ENCODE measurements around the gene SCLT1. TPM values are rescaled to one million over a fixed set of nuclear protein-coding genes. Genes with fewer than 3 reads are reported as not detected.

Gene SCLT1
- total RNA-seq, 1 experiment from 2014 or later = 13.3 TPM

GRCh38 chr4:128946916-128947315 lies 146.4 kb downstream of the SCLT1 start:
- TF ChIP-seq REST (IDR thresholded peaks at IDR 0.05; ENCODE audit: low read depth) = no peak
- TF ChIP-seq ATF3 (IDR thresholded peaks at IDR 0.05) = no peak
- TF ChIP-seq CBX3 (IDR thresholded peaks at IDR 0.05; ENCODE audit: low read depth) = no peak
- TF ChIP-seq ZNF274 (IDR thresholded peaks at IDR 0.05; ENCODE audit: low read depth, low read length) = no peak
- no peak for TF ChIP-seq TCF7L2 (IDR thresholded peaks at IDR 0.05; ENCODE audit: borderline replicate concordance, extremely low read depth, insufficient read depth, insufficient read length)
- no peak for TF ChIP-seq EZH2phosphoT487 (IDR thresholded peaks at IDR 0.05; ENCODE audit: borderline replicate concordance)
- no peak for TF ChIP-seq EZH2 (IDR thresholded peaks at IDR 0.05)
- no peak for TF ChIP-seq EGR1 (IDR thresholded peaks at IDR 0.05; ENCODE audit: low read depth)
- TF ChIP-seq FOSL1 (IDR thresholded peaks at IDR 0.05; ENCODE audit: low read depth) = no peak
- no peak for TF ChIP-seq YY1 (IDR thresholded peaks at IDR 0.05; ENCODE audit: extremely low read depth, insufficient replicate concordance, low read depth, low read length)
- no peak for TF ChIP-seq CEBPB (IDR thresholded peaks at IDR 0.05; ENCODE audit: low read depth)
- DNase-seq (ENCODE audit: low read depth, low spot score) (no peak), ATAC-seq (no peak)
- intact Hi-C loops (cut with micrococcal nuclease) = no loop called here
- Histone ChIP-seq H3K4me1 (ENCODE audit: control insufficient read depth in 1 of 2, insufficient read depth in 2 of 2, low read length in 2 of 2) (no peaks in the 10 kb centered on the region), H3K4me2 (ENCODE audit: low read length) (no peak overlapping the region), H2AFZ (ENCODE audit: low read depth, low read length, poor library complexity, severe bottlenecking) (no peak overlapping the region), H3K4me3 (replicated peaks in 1 of 2; ENCODE audit: low read depth in 1 of 2, low read length in 2 of 2) (no peak overlapping the region), H3K27me3 (ENCODE audit: insufficient read depth, low read length) (no peaks in the 10 kb centered on the region), H3K27ac (ENCODE audit: low read depth, low read length) (no peak overlapping the region), H3K9me3 (ENCODE audit: control insufficient read depth in 1 of 2, insufficient read depth in 1 of 2, low read depth in 1 of 2, low read length in 2 of 2) (no peaks in the 10 kb centered on the region), H3K9ac (ENCODE audit: low read length) (no peak overlapping the region), H3K36me3 (ENCODE audit: control insufficient read depth in 1 of 2, insufficient read depth in 2 of 2, low read length in 2 of 2) (peaks cover 0 to 4% of the 10 kb centered on the region in 2 experiments; a peak in 2 of 4 replicates), H3K9me2 (ENCODE audit: insufficient read depth) (no peaks in the 10 kb centered on the region), H3K79me2 (ENCODE audit: insufficient read depth, low read length) (no peaks in the 10 kb centered on the region), H4K20me1 (ENCODE audit: insufficient read depth) (no peaks in the 10 kb centered on the region)
- ChIA-PET CTCF (no interaction called here), POLR2A (no interaction called here), RAD21 (ENCODE audit: low non-redundant PET in 1 of 2, low total read pairs in 2 of 2, uncharacterized antibody in 2 of 2, unreplicated experiment in 2 of 2) (no interaction called here)
- no TSS peak for BruUV-seq (replicated peaks)

All from HCT116 (cell line).